Measurements from ENCODE around the gene CUL2.
A peak's percentile ranks its signal among the peaks of the same experiment; 100 is the strongest.
"Not testable (repeated sequence)": the region's sequence is repeated elsewhere in the genome, so short reads cannot be mapped to it uniquely, and the experiment has no call there.

CUL2 gene

GRCh38 chr10:35058686-35059085, 31.5 kb downstream of the CUL2 start:
- no peak for DNase-seq
- TF ChIP-seq POLR2A (IDR thresholded peaks at IDR 0.05; ENCODE audit: low read length) (no peak), GATA1 (IDR thresholded peaks at IDR 0.05; ENCODE audit: low read depth, low read length) (no peak)

GRCh38 chr10:35058134-35058533, 32.0 kb downstream of the CUL2 start:
- no peak for DNase-seq

GRCh38 chr10:35056686-35057085, 33.5 kb downstream of the CUL2 start:
- TF ChIP-seq POLR2A (IDR thresholded peaks at IDR 0.05; ENCODE audit: low read length) (no peak), GATA1 (IDR thresholded peaks at IDR 0.05; ENCODE audit: low read depth, low read length) (no peak)
- DNase-seq: no peak

More at GRCh38 chr10:35058134-35058533, 32.0 kb downstream of the CUL2 start:
- TF ChIP-seq GATA1 (IDR thresholded peaks at IDR 0.05; ENCODE audit: low read depth, low read length) (no peak), POLR2A (IDR thresholded peaks at IDR 0.05; ENCODE audit: low read length) (no peak)

- TF ChIP-seq POLR2A (IDR thresholded peaks at IDR 0.05; ENCODE audit: low read length) (no peak), GATA1 (IDR thresholded peaks at IDR 0.05; ENCODE audit: low read depth, low read length) (no peak)
- DNase-seq: no peak
These were observed 34.0 kb downstream of the CUL2 start for GRCh38 chr10:35056133-35056532.

GRCh38 chr10:35050568-35050967, 39.6 kb downstream of the CUL2 start:
- DNase-seq: no peak
- TF ChIP-seq POLR2A (IDR thresholded peaks at IDR 0.05; ENCODE audit: low read length) (no peak), GATA1 (IDR thresholded peaks at IDR 0.05; ENCODE audit: low read depth, low read length) (no peak)

- TF ChIP-seq POLR2A (IDR thresholded peaks at IDR 0.05; ENCODE audit: low read length) (no peak), GATA1 (IDR thresholded peaks at IDR 0.05; ENCODE audit: low read depth, low read length) (no peak)
- DNase-seq: peak in 1 of 2 experiments; percentile 6
These were observed 44.1 kb downstream of the CUL2 start for GRCh38 chr10:35046074-35046473.

GRCh38 chr10:35045275-35045674, 44.9 kb downstream of the CUL2 start:
- DNase-seq: not testable (repeated sequence)

- no peak for DNase-seq
- no peak for TF ChIP-seq GATA1 (IDR thresholded peaks at IDR 0.05; ENCODE audit: low read depth, low read length)
- TF ChIP-seq POLR2A (IDR thresholded peaks at IDR 0.05; ENCODE audit: low read length): no peak
These were observed 46.3 kb downstream of the CUL2 start for GRCh38 chr10:35043796-35044344.

- DNase-seq: no peak
- TF ChIP-seq GATA1 (IDR thresholded peaks at IDR 0.05; ENCODE audit: low read depth, low read length): no peak
- TF ChIP-seq POLR2A (IDR thresholded peaks at IDR 0.05; ENCODE audit: low read length): no peak
These were observed 47.4 kb downstream of the CUL2 start for GRCh38 chr10:35042783-35043182.

GRCh38 chr10:35041502-35041879, 48.6 kb downstream of the CUL2 start:
- DNase-seq: no peak

GRCh38 chr10:35040760-35041501, 49.2 kb downstream of the CUL2 start:
- TF ChIP-seq GATA1 (IDR thresholded peaks at IDR 0.05; ENCODE audit: low read depth, low read length) (no peak), POLR2A (IDR thresholded peaks at IDR 0.05; ENCODE audit: low read length) (no peak)
- DNase-seq: no peak

More at GRCh38 chr10:35041502-35041879, 48.6 kb downstream of the CUL2 start:
- TF ChIP-seq POLR2A (IDR thresholded peaks at IDR 0.05; ENCODE audit: low read length) (no peak), GATA1 (IDR thresholded peaks at IDR 0.05; ENCODE audit: low read depth, low read length) (no peak)

GRCh38 chr10:35037104-35037503, 53.0 kb downstream of the CUL2 start:
- TF ChIP-seq GATA1 (IDR thresholded peaks at IDR 0.05; ENCODE audit: low read depth, low read length) (no peak), POLR2A (IDR thresholded peaks at IDR 0.05; ENCODE audit: low read length) (no peak)
- DNase-seq: no peak

- DNase-seq: no peak
These were observed 54.5 kb downstream of the CUL2 start for GRCh38 chr10:35035606-35036005.

GRCh38 chr10:35027567-35027966, 62.6 kb downstream of the CUL2 start:
- peak; percentile 3 to 16 for DNase-seq
- TF ChIP-seq POLR2A (IDR thresholded peaks at IDR 0.05; ENCODE audit: low read length): no peak
- TF ChIP-seq GATA1 (IDR thresholded peaks at IDR 0.05; ENCODE audit: low read depth, low read length): no peak

More at GRCh38 chr10:35035606-35036005, 54.5 kb downstream of the CUL2 start:
- no peak for TF ChIP-seq POLR2A (IDR thresholded peaks at IDR 0.05; ENCODE audit: low read length)
- TF ChIP-seq GATA1 (IDR thresholded peaks at IDR 0.05; ENCODE audit: low read depth, low read length): no peak

GRCh38 chr10:35025916-35026315, 64.2 kb downstream of the CUL2 start:
- DNase-seq: no peak
- no peak for TF ChIP-seq GATA1 (IDR thresholded peaks at IDR 0.05; ENCODE audit: low read depth, low read length)
- TF ChIP-seq POLR2A (IDR thresholded peaks at IDR 0.05; ENCODE audit: low read length): no peak
